Endothelial cell of umbilical vein (primary cell): ENCODE results near the gene METTL24. TPM values are rescaled to one million over a fixed set of nuclear protein-coding genes. Genes with fewer than 3 reads are reported as not detected.

ENCODE experiments used
- BruUV-seq: library from RNA; stranded (reverse); fragments of 400-500 nt; replicated peaks from 2 replicates; lab custom pipeline; 2021; lab: Mats Ljungman, UMichigan
- CTCF ChIA-PET: fragments of 300-600, 350-600 bp; sonication (Branson Sonifier 250); formaldehyde crosslinking; loops from one replicate; lab custom pipeline; 2021; ENCODE audit warnings: antibody characterized with exemption, inconsistent platforms; lab: Charles Lee
- POLR2A ChIA-PET: fragments of 300-600, 350-600 bp; sonication (Branson Sonifier 250); formaldehyde crosslinking; loops from one replicate; lab custom pipeline; 2021; ENCODE audit warnings: antibody characterized with exemption, inconsistent platforms; lab: Charles Lee
- DNase-seq: peaks from one replicate; pipeline ENCODE4 v3.0.0-alpha.2; 2011; ENCODE audit warnings: low read depth, low spot score
- FAIRE-seq: peaks from 2 replicates; lab custom pipeline; 2011; peaks lifted over from hg19 to GRCh38; lab: Jason Lieb, UNC
- H2AFZ ChIP-seq: 2 replicates; pipeline ENCODE4 v1.6.0; 2012; ENCODE audit warnings: low read depth, low read length, control low read depth, inconsistent platforms
- H3K27ac ChIP-seq: 2 replicates; pipeline ENCODE4 v1.5.1; 2011; ENCODE audit warnings: low read depth, mild to moderate bottlenecking, control low read depth, low read length, moderate library complexity; ENCODE audit not compliant: insufficient read depth
- H3K27me3 ChIP-seq, 2 experiments: 2 replicates each; pipeline versions ENCODE4 v1.6.0 to v1.6.1; 2011; ENCODE audit warnings: low read length in 2 of 2, mixed read lengths in 1 of 2; ENCODE audit not compliant: control insufficient read depth in 2 of 2, insufficient read depth in 2 of 2
- H3K36me3 ChIP-seq, 2 experiments: 2 replicates in 1 of 2; 3 replicates in 1 of 2; pipeline ENCODE4 v1.5.1; 2011; ENCODE audit warnings: low read length in 2 of 2, mild to moderate bottlenecking in 1 of 2, moderate library complexity in 1 of 2; ENCODE audit not compliant: control insufficient read depth in 2 of 2, insufficient read depth in 2 of 2; ENCODE audit errors: extremely low read depth in 1 of 2
- H3K4me1 ChIP-seq: 3 replicates; pipeline ENCODE4 v1.5.1; 2011; ENCODE audit warnings: mild to moderate bottlenecking, low read length; ENCODE audit not compliant: control insufficient read depth, insufficient read depth; ENCODE audit errors: extremely low read depth
- H3K4me2 ChIP-seq: 2 replicates; pipeline ENCODE4 v1.6.1; 2011; ENCODE audit warnings: low read length, control low read depth, mixed read lengths; ENCODE audit not compliant: insufficient read depth
- H3K4me3 ChIP-seq, 3 experiments: fragments of 200-600 bp in 1 of 3; sonication (generic), shearing (Covaris generic) in 1 of 3; replicated peaks in 1 of 3; 2 replicates each; pipeline ENCODE4 v1.5.1; 2011 to 2016; ENCODE audit warnings: control low read depth in 3 of 3, low read length in 3 of 3, mild to moderate bottlenecking in 2 of 3, inconsistent platforms in 1 of 3, low read depth in 1 of 3, moderate library complexity in 1 of 3; ENCODE audit not compliant: insufficient read depth in 1 of 3
- H3K79me2 ChIP-seq: 2 replicates; pipeline ENCODE4 v1.6.0; 2012; ENCODE audit warnings: low read length, inconsistent platforms; ENCODE audit not compliant: control insufficient read depth, insufficient read depth
- H3K9ac ChIP-seq: replicated peaks from 2 replicates; pipeline ENCODE3; 2011; ENCODE audit warnings: low read length, control low read depth; ENCODE audit not compliant: insufficient read depth; ENCODE audit errors: extremely low read depth
- H3K9me1 ChIP-seq: replicated peaks from 3 replicates; pipeline ENCODE4 v1.6.0; 2011; ENCODE audit warnings: mild to moderate bottlenecking, low read length; ENCODE audit not compliant: control insufficient read depth, insufficient read depth; ENCODE audit errors: extremely low read depth
- H3K9me3 ChIP-seq: replicated peaks from 2 replicates; pipeline ENCODE4 v1.5.1; 2012; ENCODE audit warnings: low read length, inconsistent platforms; ENCODE audit not compliant: control insufficient read depth, insufficient read depth
- H4K20me1 ChIP-seq: replicated peaks from 2 replicates; pipeline ENCODE3; 2011; ENCODE audit warnings: mild to moderate bottlenecking, low read length; ENCODE audit not compliant: control insufficient read depth, insufficient read depth; ENCODE audit errors: extremely low read depth
- CTCF ChIP-seq, 2 donors: IDR thresholded peaks; 1 replicate in 1 of 2; 2 replicates in 1 of 2; pipeline ENCODE4 v1.5.1; 2011; ENCODE audit warnings: low read length in 2 of 2, mild to moderate bottlenecking in 2 of 2, moderate library complexity in 2 of 2, control low read depth in 1 of 2, inconsistent platforms in 1 of 2, low read depth in 1 of 2; ENCODE audit not compliant: insufficient read depth in 1 of 2; ENCODE audit errors: extremely low read depth in 1 of 2
- EZH2 ChIP-seq: IDR thresholded peaks from 2 replicates; pipeline ENCODE4 v1.6.1; 2012; ENCODE audit warnings: borderline replicate concordance, low read depth, mild to moderate bottlenecking, moderate library complexity, low read length, inconsistent platforms; ENCODE audit not compliant: severe bottlenecking
- FOS ChIP-seq: IDR thresholded peaks from 2 replicates; pipeline ENCODE4 v1.6.1; 2011; ENCODE audit warnings: mild to moderate bottlenecking, low read length, moderate library complexity, borderline replicate concordance; ENCODE audit not compliant: insufficient read depth
- GATA2 ChIP-seq: IDR thresholded peaks from 2 replicates; pipeline ENCODE4 v1.7.0; 2011; ENCODE audit warnings: low read depth, mild to moderate bottlenecking, moderate library complexity, mixed read lengths, low read length; ENCODE audit not compliant: insufficient read length, insufficient read depth
- JUN ChIP-seq: IDR thresholded peaks from 2 replicates; pipeline ENCODE4 v1.6.1; 2011; ENCODE audit warnings: borderline replicate concordance, low read depth; ENCODE audit not compliant: insufficient read length, insufficient read depth
- MAX ChIP-seq: IDR thresholded peaks from 2 replicates; pipeline ENCODE4 v1.6.1; 2011; ENCODE audit not compliant: insufficient read depth, insufficient read length
- MYC ChIP-seq: IDR thresholded peaks from one replicate; pipeline ENCODE4 v1.6.1; 2011; ENCODE audit warnings: mild to moderate bottlenecking, low read depth, low read length
- POLR2A ChIP-seq: IDR thresholded peaks from 2 replicates; pipeline ENCODE4 v1.6.1; 2012; ENCODE audit warnings: low read depth, mild to moderate bottlenecking, control low read depth, low read length
- POLR2AphosphoS5 ChIP-seq: IDR thresholded peaks from 2 replicates; pipeline ENCODE4 v1.6.1; 2012; ENCODE audit warnings: low read depth, mild to moderate bottlenecking, control low read depth, low read length, moderate library complexity; ENCODE audit not compliant: insufficient read depth
- dilution Hi-C: fragments of 300-500 bp; cut with MboI; formaldehyde crosslinking; loops from one replicate; pipeline ENCODE4 v1.15.0; 2019; ENCODE audit warnings: low sequenced_read_pairs; ENCODE audit not compliant: extremely low pct_ligation_motif_present
- intact Hi-C: fragments of 100-400 bp; cut with micrococcal nuclease; formaldehyde crosslinking; loops from one replicate; pipeline ENCODE4 v1.10.0; 2022
- polyA plus RNA-seq, 4 experiments: library from polyadenylated mRNA; depleted of rRNA in 3 of 4; stranded (reverse) in 3 of 4; unstranded in 1 of 4; fragments of >200 nt; gene quantifications; 2 replicates each; pipeline versions ENCODE4 v1.2.1 to v1.2.3, GENCODE V29; 2011 to 2012; ENCODE audit warnings: missing spikeins in 1 of 4
- total RNA-seq: library from RNA; stranded (reverse); gene quantifications from 2 replicates; pipeline ENCODE4 v1.2.3, GENCODE V29; 2021

The METTL24 gene
- total and polyA plus RNA-seq, 2 donors (not counting 3 experiments of a cell fraction or from before 2014, with no cell fraction given): not detected

GRCh38 chr6:110331390-110331789, 26.8 kb downstream of the METTL24 start:
- no peak overlapping the region for H3K4me2 ChIP-seq
- H3K9me1 ChIP-seq: no peaks in the 10 kb centered on the region
- ChIA-PET POLR2A (no interaction called here), CTCF (no interaction called here)
- no peak overlapping the region for H3K27ac ChIP-seq
- no peak overlapping the region for H3K9ac ChIP-seq
- no peaks in the 10 kb centered on the region for H3K9me3 ChIP-seq
- dilution Hi-C loops (no loop called here), intact Hi-C loops (no loop called here)
- H4K20me1 ChIP-seq: no peaks in the 10 kb centered on the region
- H3K27me3 ChIP-seq: peaks cover 32 to 33% of the 10 kb centered on the region in 2 experiments
- no peak overlapping the region for H2AFZ ChIP-seq
- FAIRE-seq (no peak), DNase-seq (no peak)
- no peaks in the 10 kb centered on the region for H3K36me3 ChIP-seq
- BruUV-seq: no TSS peak
- no peaks in the 10 kb centered on the region for H3K4me1 ChIP-seq
- H3K79me2 ChIP-seq: no peaks in the 10 kb centered on the region
- TF ChIP-seq EZH2 (no peak), GATA2 (no peak)
- no peak overlapping the region for H3K4me3 ChIP-seq

- intact Hi-C loops: no loop called here
- Histone ChIP-seq H3K27me3 (peaks cover 30 to 34% of the 10 kb centered on the region in 2 experiments), H3K36me3 (no peaks in the 10 kb centered on the region), H3K9me1 (no peaks in the 10 kb centered on the region), H3K79me2 (no peaks in the 10 kb centered on the region), H3K9ac (no peak overlapping the region), H3K4me2 (peak overlapping the region; percentile 40), H3K4me1 (no peaks in the 10 kb centered on the region), H3K4me3 (peak overlapping the region in 1 of 3 experiments; percentile 16), H3K9me3 (no peaks in the 10 kb centered on the region), H2AFZ (peak overlapping the region; percentile 46), H3K27ac (no peak overlapping the region), H4K20me1 (no peaks in the 10 kb centered on the region)
- POLR2A ChIA-PET: no interaction called here
- DNase-seq: peak; percentile 2
- no TSS peak for BruUV-seq
- dilution Hi-C loops: no loop called here
- CTCF ChIA-PET: no interaction called here
- TF ChIP-seq FOS: no peak
- TF ChIP-seq MYC: no peak
- TF ChIP-seq CTCF (IDR thresholded peaks at IDR 0.05; ENCODE audit: extremely low read depth in 1 of 2, insufficient read depth in 1 of 2, low read depth in 1 of 2, low read length in 2 of 2): no peak
- no peak for TF ChIP-seq EZH2
- TF ChIP-seq POLR2A: no peak
- no peak for TF ChIP-seq POLR2AphosphoS5
- no peak for TF ChIP-seq JUN
- no peak for TF ChIP-seq GATA2
- TF ChIP-seq MAX: no peak
- no peak for FAIRE-seq
Measured at GRCh38 chr6:110329714-110330436, 28.3 kb downstream of the METTL24 start.
